ENCODE data around the gene TDRD9.
"Not testable (repeated sequence)": the region's sequence is repeated elsewhere in the genome, so short reads cannot be mapped to it uniquely, and the experiment has no call there.

Gene TDRD9

GRCh38 chr14:103882503-103883262 lies 45.6 kb upstream of the TDRD9 start:
- no peaks in the 10 kb centered on the region for H3K36me3 ChIP-seq (ENCODE audit: insufficient read depth, low read length)
- no peaks in the 10 kb centered on the region for H3K9me3 ChIP-seq (ENCODE audit: low read depth, low read length)
- no peak for DNase-seq (ENCODE audit: low read depth, low spot score)
- no peak overlapping the region for H3K9ac ChIP-seq (ENCODE audit: insufficient read length)
- no peak overlapping the region for H3K4me3 ChIP-seq
- no peak for TF ChIP-seq FOXP2 (optimal IDR thresholded peaks at IDR 0.05; ENCODE audit: control extremely low read depth, extremely low read length, insufficient read depth)
- no peak for TF ChIP-seq POLR2AphosphoS5 (IDR thresholded peaks at IDR 0.05; ENCODE audit: borderline replicate concordance, low read depth, low read length)
- TF ChIP-seq EZH2 (IDR thresholded peaks at IDR 0.05), result no peak
- H3K27ac ChIP-seq, result no peak overlapping the region

- DNase-seq (ENCODE audit: low read depth, low spot score), result no peak
- Histone ChIP-seq H3K9me3 (ENCODE audit: low read depth, low read length) (no peaks in the 10 kb centered on the region), H3K36me3 (ENCODE audit: insufficient read depth, low read length) (no peaks in the 10 kb centered on the region), H3K4me3 (no peak overlapping the region), H3K27ac (no peak overlapping the region), H3K9ac (ENCODE audit: insufficient read length) (no peak overlapping the region)
- TF ChIP-seq FOXP2 (optimal IDR thresholded peaks at IDR 0.05; ENCODE audit: control extremely low read depth, extremely low read length, insufficient read depth) (no peak), EZH2 (IDR thresholded peaks at IDR 0.05) (no peak), POLR2AphosphoS5 (IDR thresholded peaks at IDR 0.05; ENCODE audit: borderline replicate concordance, low read depth, low read length) (no peak)
Measured at GRCh38 chr14:103883263-103883523, 45.1 kb upstream of the TDRD9 start.

GRCh38 chr14:103884854-103885253 lies 43.4 kb upstream of the TDRD9 start:
- H3K4me3 ChIP-seq, result no peak overlapping the region
- H3K9me3 ChIP-seq (ENCODE audit: low read depth, low read length), result no peaks in the 10 kb centered on the region
- no peaks in the 10 kb centered on the region for H3K36me3 ChIP-seq (ENCODE audit: insufficient read depth, low read length)
- no peak for TF ChIP-seq POLR2AphosphoS5 (IDR thresholded peaks at IDR 0.05; ENCODE audit: borderline replicate concordance, low read depth, low read length)
- TF ChIP-seq FOXP2 (optimal IDR thresholded peaks at IDR 0.05; ENCODE audit: control extremely low read depth, extremely low read length, insufficient read depth), result no peak
- TF ChIP-seq EZH2 (IDR thresholded peaks at IDR 0.05), result no peak
- no peak for DNase-seq (ENCODE audit: low read depth, low spot score)
- no peak overlapping the region for H3K9ac ChIP-seq (ENCODE audit: insufficient read length)
- H3K27ac ChIP-seq, result no peak overlapping the region

DNA sequence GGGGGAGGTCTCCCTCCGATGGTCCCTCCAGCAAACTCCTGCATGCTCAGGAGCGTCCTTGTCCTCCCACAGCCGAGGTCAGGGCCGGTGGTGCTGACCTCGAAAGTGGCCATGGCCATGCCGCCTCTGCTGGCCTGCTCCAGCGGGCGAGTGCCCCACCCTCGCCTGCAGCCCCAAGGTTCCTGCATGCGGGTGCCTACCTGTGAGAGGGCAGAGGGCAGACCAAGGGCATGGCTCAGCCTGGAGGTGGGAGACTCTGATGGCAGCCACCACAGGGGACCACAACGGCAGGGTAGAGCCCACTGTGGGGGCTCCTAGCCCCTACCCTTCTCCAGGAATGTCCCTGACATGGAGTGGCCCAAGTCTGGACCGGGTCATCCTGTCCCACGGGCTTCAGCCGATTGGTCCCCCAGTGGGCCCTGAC lies 42.7 kb upstream of the TDRD9 start:
- no peak for DNase-seq (ENCODE audit: low read depth, low spot score)
- H3K27ac ChIP-seq, result no peak overlapping the region
- no peaks in the 10 kb centered on the region for H3K36me3 ChIP-seq (ENCODE audit: insufficient read depth, low read length)
- no peak overlapping the region for H3K4me3 ChIP-seq
- TF ChIP-seq EZH2 (IDR thresholded peaks at IDR 0.05) (no peak), FOXP2 (optimal IDR thresholded peaks at IDR 0.05; ENCODE audit: control extremely low read depth, extremely low read length, insufficient read depth) (no peak), POLR2AphosphoS5 (IDR thresholded peaks at IDR 0.05; ENCODE audit: borderline replicate concordance, low read depth, low read length) (no peak)
- no peaks in the 10 kb centered on the region for H3K9me3 ChIP-seq (ENCODE audit: low read depth, low read length)
- no peak overlapping the region for H3K9ac ChIP-seq (ENCODE audit: insufficient read length)

DNA sequence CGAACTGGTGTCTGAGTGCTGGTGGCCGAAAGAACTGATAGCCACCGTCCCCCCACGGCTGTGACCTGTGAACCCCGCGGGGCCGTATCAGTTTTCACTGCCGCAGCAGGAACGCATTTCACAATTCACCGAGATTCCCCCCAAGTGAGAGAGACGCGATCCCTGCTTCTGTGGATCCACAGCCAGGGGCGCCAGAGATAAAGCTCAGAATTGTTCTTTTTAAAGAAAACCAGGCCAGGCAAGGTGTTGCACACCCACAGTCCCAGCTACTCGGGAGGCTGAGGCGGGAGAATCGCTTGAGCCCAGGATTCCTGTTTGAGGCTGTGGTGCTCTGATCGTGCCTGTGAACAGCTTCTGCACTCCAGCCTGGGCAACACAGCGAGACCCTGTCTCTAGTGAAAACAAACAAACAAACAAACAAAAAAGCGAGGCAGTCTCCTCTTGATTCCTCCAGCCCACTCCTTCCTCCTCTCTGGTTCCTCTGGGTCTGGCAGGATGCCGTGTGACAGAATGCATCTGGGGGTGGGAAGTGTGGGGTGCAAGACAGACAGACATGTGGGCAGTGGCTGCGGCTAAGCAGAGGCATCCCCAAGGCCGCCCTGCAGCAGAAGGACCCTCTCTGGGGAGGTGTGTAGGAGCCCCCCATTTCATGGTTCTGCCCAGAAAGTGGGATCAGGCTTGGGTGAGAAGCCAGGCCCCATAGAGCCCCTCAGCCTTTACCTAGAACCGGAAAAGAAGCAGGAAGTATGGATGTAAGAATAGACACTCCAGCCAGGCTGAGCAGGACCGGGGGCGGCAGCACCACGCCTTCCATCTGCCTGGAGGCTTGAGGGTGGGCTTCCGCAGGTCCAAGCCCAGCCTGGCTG lies 41.7 kb upstream of the TDRD9 start:
- Histone ChIP-seq H3K36me3 (ENCODE audit: insufficient read depth, low read length) (no peaks in the 10 kb centered on the region), H3K9ac (ENCODE audit: insufficient read length) (no peak overlapping the region), H3K4me3 (no peak overlapping the region), H3K9me3 (ENCODE audit: low read depth, low read length) (no peaks in the 10 kb centered on the region), H3K27ac (no peak overlapping the region)
- DNase-seq (ENCODE audit: low read depth, low spot score), result no peak
- TF ChIP-seq POLR2AphosphoS5 (IDR thresholded peaks at IDR 0.05; ENCODE audit: borderline replicate concordance, low read depth, low read length) (no peak), FOXP2 (optimal IDR thresholded peaks at IDR 0.05; ENCODE audit: control extremely low read depth, extremely low read length, insufficient read depth) (no peak), EZH2 (IDR thresholded peaks at IDR 0.05) (no peak)

- Histone ChIP-seq H3K36me3 (ENCODE audit: insufficient read depth, low read length) (no peaks in the 10 kb centered on the region), H3K4me3 (no peak overlapping the region), H3K9me3 (ENCODE audit: low read depth, low read length) (no peaks in the 10 kb centered on the region), H3K27ac (no peak overlapping the region), H3K9ac (ENCODE audit: insufficient read length) (no peak overlapping the region)
- DNase-seq (ENCODE audit: low read depth, low spot score), result no peak
- TF ChIP-seq EZH2 (IDR thresholded peaks at IDR 0.05), result no peak
- no peak for TF ChIP-seq FOXP2 (optimal IDR thresholded peaks at IDR 0.05; ENCODE audit: control extremely low read depth, extremely low read length, insufficient read depth)
- TF ChIP-seq POLR2AphosphoS5 (IDR thresholded peaks at IDR 0.05; ENCODE audit: borderline replicate concordance, low read depth, low read length), result no peak
Measured at GRCh38 chr14:103887170-103887501, 41.1 kb upstream of the TDRD9 start.

- TF ChIP-seq POLR2AphosphoS5 (IDR thresholded peaks at IDR 0.05; ENCODE audit: borderline replicate concordance, low read depth, low read length) (no peak), FOXP2 (optimal IDR thresholded peaks at IDR 0.05; ENCODE audit: control extremely low read depth, extremely low read length, insufficient read depth) (no peak), EZH2 (IDR thresholded peaks at IDR 0.05) (no peak)
- no peak for DNase-seq (ENCODE audit: low read depth, low spot score)
- no peaks in the 10 kb centered on the region for H3K9me3 ChIP-seq (ENCODE audit: low read depth, low read length)
- no peak overlapping the region for H3K4me3 ChIP-seq
- H3K27ac ChIP-seq, result no peak overlapping the region
- no peaks in the 10 kb centered on the region for H3K36me3 ChIP-seq (ENCODE audit: insufficient read depth, low read length)
- no peak overlapping the region for H3K9ac ChIP-seq (ENCODE audit: insufficient read length)
Measured at GRCh38 chr14:103887557-103888115, 40.6 kb upstream of the TDRD9 start.

GRCh38 chr14:103889002-103889312 lies 39.3 kb upstream of the TDRD9 start:
- H3K27ac ChIP-seq; H3K4me3 ChIP-seq; H3K36me3 ChIP-seq (ENCODE audit: insufficient read depth, low read length); DNase-seq (ENCODE audit: low read depth, low spot score); H3K9me3 ChIP-seq (ENCODE audit: low read depth, low read length); H3K9ac ChIP-seq (ENCODE audit: insufficient read length): not testable (repeated sequence)
